Lower leg skin (tissue), 3 donors: ENCODE data around the gene MEAK7.

ENCODE experiments used
- POLR2A ChIP-seq, 2 donors: fragments of 450-650 bp; IDR thresholded peaks; one replicate each; pipeline ENCODE4 v1.6.1; 2016 to 2017; ENCODE audit warnings: antibody characterized with exemption in 2 of 2, mild to moderate bottlenecking in 1 of 2, moderate library complexity in 1 of 2
- TF ChIP-seq, protein P1 (sequence below), 3 donors: fragments of 450-650 bp; IDR thresholded peaks; one replicate each; pipeline ENCODE4 v1.5.1; 2016; ENCODE audit warnings: antibody characterized with exemption in 3 of 3, mild to moderate bottlenecking in 3 of 3, moderate library complexity in 2 of 3

DNA sequence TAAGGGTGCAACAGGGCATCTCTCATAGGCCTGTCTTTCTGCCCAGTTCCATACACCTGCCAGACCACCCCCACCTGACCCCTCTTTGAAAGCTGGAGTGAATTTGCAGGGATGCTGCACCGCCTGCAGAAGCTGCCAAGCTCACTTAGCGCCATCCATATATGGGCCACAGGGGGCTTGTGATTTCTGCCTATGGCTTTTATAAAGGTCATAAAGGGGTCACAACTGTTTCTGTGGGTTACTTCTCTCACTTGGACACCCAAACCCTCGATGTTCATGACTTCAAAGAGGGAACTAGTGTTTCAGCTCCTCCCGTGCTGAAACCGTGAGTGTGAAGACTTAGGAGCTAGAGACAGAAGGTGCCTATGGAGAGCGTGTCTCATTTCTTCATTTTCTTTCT is 23.9 kb upstream of the MEAK7 start:
- TF ChIP-seq, protein P1, sequence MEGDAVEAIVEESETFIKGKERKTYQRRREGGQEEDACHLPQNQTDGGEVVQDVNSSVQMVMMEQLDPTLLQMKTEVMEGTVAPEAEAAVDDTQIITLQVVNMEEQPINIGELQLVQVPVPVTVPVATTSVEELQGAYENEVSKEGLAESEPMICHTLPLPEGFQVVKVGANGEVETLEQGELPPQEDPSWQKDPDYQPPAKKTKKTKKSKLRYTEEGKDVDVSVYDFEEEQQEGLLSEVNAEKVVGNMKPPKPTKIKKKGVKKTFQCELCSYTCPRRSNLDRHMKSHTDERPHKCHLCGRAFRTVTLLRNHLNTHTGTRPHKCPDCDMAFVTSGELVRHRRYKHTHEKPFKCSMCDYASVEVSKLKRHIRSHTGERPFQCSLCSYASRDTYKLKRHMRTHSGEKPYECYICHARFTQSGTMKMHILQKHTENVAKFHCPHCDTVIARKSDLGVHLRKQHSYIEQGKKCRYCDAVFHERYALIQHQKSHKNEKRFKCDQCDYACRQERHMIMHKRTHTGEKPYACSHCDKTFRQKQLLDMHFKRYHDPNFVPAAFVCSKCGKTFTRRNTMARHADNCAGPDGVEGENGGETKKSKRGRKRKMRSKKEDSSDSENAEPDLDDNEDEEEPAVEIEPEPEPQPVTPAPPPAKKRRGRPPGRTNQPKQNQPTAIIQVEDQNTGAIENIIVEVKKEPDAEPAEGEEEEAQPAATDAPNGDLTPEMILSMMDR (IDR thresholded peaks at IDR 0.05), result no peak
- TF ChIP-seq POLR2A (IDR thresholded peaks at IDR 0.05), result no peak
